Right hindlimb (tissue), 1 donor: ENCODE results near the gene ASB1.
"Not testable (repeated sequence)": the region's sequence is repeated elsewhere in the genome, so short reads cannot be mapped to it uniquely, and the experiment has no call there.

Experiments used
- DNase-seq: peaks from one replicate; pipeline ENCODE4 v3.0.0-alpha.2; 2018

Gene ASB1

DNA sequence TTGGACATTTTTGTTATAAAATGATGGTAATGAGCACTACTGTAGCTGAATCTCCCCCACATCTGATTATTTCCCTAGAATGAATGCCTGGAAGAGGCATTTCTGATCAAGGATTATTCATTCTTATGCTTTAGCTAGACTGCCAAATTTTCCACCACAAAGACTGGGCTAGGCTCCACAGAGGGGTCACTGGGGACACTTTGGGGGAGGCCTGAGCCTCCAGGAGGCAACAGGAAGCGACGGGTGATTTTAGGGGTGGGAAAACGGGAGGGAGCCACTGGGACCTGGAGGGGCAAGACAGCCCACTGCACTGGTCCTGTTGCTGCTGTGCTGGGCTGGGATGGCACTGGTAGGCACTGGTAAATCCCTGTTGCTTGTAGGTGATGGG is 2.4 kb upstream of the ASB1 start:
- peak; percentile 69 for DNase-seq

DNA sequence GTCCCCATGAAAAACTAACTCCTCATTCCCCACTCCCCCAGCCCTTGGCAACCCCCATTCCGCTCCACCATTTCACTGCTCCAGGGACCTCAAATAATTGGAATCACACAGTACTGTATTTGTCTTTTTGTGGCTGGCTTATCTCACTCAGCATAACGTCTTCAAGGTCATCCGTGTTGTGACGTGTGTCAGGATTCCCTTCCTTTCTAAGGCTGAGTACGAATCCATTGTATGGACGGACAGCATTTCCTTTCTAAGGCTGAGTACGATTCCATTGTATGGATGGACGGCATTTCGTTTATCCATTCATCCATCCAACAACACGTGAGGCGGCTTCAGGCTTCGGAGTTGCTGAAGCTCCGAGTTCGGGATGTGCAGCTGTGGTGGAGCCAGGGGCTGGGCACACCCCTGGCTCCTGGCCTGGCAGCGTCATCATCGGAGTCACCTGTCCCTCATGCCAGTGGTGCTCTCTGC is 1.2 kb upstream of the ASB1 start:
- no peak for DNase-seq

DNA sequence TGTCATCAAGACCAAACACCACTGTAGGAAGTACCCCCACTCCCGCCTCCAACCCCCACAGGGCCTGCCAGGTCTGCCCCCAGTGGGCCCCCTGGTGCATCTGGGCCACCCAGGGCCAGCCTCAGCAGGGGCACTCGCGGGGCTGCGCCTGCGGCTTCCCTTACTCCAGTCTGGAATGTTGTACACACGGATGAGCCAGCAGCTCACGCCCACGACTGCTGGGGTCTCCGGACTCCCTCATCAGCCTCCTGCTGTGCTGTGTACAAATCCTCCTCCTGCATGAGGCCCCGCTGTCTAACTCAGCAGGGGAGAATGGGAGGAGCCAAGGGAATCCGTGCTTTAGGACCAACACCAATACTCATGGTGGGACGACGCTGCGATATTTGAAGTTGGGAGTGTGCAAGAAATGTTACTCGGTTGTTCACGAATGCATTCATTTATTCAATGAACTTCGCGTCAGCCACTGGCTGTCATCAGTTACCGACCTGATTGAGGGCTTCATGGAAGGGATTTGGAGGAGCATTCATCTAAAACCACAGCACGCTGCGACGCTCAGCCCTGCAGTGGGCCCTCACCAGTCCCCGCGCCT is 654 bp upstream of the ASB1 start:
- peak; percentile 62 for DNase-seq

DNA sequence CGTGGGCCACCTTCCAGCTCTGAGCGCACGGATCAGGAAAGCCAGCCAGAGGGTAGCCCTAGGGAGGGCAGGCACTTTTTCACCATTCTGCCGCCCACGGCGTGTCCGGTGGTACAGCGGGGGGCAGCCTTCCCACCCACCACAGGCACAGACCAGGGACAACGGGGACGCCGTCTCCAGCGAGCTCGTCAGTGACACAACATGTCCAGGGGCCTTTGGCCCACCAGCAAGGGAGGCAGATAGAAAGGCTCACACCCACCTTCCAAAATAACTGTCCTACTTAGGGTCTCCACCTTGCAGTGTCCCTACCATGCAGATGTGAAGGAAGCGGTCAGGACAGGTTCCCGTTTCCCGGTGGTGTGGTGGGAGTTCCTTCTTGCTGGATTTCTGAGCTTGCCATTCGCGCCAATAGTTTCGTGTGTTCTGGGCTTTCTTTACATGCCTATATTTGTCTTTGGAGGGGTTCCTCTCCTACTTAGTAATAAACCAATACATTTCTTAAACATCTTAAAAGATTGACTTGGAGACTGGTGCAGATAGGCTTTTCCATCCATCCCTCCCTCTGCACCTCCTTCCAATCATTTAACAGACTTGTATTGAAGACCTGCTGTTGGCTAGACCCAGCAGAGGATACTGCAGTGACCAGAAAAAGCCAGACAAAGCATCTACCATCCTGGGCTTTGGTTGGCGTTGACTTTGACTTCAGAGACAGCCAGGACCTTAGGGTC is 872 bp downstream of the ASB1 start:
- no peak for DNase-seq

DNA sequence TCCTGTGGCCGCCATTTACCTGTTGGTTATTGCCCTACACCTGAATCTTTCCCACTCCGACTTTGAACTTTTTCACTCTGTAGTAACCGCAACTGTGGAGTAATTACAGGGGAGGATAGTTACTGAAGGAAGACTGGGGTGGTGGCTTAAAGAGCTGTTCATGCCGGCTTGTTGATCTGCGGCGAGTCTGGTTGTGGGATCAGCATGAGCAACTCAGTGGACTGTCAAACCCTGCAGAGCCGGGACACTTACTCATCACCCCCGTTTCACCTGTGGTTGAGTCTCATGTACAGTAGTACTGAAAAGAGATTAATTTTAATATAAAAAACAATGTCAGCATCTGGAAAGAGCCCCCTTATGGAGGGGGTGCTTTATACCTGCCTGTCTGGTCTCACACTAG is 2.1 kb downstream of the ASB1 start:
- DNase-seq = no peak

DNA sequence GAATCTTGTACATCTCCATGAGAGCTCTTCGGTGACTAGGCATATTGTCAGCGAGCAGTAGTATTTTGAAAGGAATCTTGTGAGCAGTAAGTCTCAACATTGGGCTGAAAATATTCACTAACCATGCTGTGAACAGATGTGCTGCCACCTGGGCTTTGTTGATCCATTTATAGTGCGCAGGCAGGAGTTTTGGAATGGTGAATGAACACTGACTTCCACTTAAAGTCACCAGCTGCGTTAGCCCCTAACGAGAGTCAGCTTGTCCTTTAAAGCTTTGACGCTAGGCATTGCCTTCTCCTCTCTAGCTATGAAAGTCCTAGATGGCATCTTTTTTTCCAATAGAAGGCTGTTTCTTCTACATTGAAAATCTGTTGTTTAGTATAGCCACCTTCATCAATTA is 4.1 kb downstream of the ASB1 start:
- no peak for DNase-seq

DNA sequence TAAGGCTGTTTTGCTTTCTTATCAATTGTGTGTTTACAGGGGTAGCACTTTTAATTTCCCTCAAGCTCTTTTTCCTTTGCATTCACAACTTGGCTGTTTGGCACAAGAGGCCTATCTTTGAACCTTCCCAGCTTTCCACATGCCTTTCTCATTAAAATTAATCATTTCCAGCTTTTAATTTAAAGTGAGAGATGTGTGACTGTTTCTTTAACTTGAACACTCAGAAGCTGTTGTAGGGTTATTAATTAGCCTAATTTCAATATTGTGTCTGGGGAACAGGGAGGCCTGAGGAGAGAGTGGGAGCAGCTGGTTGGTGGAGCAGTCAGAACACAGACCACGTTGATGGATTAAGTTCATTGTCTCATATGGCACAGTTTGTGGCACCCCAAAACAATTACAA is 4.7 kb downstream of the ASB1 start:
- no peak for DNase-seq

DNA sequence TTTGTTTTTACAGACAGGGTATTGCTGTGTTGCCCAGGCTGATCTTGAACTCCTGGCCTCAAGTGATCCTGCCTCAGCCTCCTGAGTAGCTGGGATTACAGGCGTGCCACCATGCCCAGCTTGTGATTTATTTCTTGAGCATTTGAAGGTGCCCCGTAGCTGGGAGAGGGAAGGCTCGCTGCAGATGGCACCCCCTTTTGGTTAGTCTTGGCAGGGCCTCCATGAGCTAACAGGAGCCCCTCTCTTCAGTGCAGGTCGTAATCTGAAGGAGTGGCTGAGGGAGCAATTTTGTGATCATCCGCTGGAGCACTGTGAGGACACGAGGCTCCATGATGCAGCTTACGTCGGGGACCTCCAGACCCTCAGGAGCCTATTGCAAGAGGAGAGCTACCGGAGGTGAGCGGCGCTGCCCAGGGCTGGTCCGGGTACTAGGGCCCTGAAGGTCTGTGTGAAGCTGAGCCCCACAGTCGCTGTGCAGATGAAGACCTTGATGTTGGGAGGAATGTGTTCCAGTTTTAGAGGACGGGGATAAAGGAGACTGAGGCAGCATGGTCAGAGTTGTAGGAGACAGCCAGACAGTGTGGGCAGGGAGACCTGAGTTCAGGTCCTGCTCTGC is 6.7 kb downstream of the ASB1 start:
- DNase-seq = no peak

DNA sequence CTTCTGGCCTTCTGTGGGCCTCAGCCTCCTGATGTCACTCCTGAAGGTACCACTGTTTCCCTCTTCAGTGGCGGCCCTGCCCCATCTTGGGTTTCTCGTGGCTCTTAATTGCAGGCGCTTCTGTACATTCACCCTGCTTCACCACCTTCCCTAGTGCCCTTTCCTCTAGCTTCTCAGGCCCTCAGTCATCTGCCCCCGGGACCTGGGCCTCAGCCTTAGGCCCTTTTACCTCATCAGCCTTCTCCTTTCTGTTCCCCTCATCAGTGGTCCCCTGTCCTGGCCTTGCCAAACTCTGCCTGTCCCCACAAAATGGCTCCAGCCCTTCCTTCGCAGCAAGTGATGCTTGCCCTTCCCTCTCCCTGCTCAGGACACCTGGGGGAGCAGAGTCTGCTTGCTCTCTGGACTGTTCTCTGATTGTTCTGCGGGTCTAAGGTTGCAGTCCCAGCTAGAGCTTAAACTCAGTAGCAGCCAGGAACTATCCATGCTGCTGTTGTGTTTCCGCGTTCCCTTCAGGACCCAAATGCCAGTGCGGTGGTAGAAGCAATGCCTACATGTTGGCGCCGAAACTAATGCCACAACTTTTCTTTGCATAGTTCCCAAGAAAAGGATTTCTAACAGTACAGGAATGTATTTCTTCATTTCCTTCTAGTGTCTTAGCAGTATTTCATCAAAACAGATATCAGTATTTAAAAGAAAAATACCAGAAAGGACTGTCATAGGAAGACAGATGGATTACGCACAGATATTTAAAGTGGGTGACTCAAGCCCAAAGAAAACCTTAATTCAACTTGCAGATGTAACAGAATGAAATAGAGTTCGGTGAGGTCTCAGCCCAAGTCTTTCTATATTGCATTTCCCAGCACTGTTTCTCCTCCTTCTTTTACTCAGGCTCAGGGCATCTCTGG is 7.5 kb downstream of the ASB1 start:
- no peak for DNase-seq

DNA sequence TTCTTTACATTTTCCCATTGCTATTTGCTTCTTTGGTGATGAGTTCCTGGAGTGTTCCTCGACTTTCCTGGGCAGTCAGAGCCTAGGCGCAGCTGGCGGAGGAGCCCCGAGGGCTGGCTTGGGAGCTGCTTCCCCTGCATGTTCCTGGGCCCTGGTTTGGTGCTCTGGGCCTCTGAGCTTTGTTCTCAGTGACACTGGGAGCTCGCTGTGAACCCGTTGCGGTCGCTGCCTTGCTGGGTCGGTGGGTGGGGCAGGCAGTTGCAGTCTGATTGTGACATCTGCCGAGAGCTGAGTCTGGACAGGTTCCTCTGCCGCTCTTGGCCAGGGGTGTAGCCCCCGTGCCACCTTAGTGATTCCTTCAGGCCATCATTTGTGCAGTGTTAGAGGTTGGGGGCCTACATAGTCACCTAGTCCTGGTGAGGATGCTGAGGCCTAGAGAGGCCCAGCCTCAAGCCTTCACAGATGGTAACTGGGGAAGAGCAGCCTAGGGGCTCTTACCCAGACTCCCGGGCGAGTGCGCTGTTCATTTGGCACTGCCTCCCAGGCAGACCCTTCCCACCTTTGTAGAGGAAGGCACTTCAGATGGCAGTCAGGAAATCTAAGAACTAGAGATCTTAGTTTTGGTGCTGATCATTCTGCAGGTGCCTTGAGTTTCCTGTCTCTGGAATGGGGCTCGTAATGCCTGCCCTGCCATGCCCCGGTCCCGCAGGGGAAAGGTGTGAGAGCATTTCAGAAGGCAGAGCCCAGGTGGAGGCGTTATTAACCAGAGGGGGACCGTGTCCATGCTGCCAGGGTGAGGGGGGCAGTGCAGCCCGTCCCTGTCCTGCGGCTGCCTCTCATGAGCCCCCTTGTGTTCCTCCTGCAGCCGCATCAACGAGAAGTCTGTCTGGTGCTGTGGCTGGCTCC is 8.4 kb downstream of the ASB1 start:
- DNase-seq = no peak

DNA sequence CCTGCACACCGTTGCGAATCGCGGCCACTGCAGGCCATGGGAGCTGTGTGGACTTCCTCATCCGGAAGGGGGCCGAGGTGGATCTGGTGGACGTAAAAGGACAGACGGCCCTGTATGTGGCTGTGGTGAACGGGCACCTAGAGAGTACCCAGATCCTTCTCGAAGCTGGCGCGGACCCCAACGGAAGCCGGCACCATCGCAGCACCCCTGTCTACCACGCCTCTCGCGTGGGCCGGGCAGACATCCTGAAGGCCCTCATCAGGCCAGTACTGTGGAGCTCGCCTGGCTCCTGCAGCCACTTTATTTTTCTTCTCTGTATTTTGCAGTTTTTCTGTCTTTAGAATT is 9.0 kb downstream of the ASB1 start:
- DNase-seq = no peak

DNA sequence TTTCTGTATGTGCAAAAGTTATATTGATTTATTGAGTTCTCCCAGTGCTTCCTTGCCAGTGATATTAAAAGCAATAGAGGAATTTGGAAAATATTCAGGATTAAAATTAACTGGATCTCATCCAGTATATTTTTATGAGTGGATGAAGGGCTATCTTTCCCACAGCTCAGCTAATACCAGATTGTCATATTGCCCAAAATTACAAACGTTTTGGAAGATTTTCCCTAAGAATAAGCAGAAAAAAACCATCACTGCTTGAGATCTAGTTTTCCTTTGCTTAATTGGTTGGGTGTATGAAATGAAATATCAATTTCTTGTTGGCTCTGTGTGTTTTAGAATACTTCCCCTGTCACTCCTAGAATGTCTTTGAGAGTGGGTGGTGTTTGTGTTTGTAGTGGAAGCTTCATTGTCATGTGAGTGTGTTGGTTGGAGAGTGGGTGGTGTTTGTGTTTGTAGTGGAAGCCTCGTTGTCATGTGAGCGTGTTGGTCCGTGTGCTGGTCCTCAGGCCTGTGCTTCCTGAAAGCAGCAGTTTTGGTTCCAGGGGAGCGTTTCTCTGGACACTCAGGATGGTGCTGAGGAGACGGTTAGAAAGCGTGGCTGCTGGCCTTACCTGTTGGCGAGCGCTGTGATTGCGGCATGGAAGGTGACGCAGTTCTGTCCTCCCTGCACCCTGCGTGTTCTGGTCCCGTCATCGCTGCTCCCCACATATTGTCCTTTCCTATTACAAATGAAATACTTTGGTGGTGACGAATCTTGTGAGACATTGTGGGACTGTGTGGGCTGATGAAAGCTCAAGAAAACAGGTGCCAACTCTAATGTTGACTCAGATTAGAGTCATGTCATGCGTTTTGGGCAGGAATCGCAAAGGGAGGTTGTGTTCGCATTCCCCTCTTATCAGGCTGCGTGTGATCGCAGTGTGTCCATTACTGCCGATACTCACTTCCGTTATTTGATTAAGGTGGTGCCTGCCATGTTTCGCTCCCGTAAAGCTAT is 12.4 kb downstream of the ASB1 start:
- no peak for DNase-seq

DNA sequence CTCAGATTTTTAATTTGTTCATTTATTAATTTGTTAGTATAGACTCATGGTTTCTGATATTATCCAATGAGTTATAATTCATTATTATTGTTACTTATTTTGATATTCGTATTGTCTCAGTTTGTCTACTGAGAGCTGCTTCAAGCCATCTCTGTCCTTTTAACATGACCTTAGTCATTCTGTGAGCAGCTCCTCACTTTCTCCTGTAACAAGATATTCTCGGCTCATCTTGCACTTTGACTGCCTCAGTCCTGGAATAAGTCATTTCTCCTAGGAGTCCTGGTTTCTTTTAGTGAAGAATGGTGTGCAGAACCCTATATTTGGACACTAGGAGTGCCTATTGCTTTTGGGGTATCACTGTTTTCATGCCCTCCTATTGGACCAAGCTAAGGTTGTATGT is 13.2 kb downstream of the ASB1 start:
- DNase-seq = no peak

DNA sequence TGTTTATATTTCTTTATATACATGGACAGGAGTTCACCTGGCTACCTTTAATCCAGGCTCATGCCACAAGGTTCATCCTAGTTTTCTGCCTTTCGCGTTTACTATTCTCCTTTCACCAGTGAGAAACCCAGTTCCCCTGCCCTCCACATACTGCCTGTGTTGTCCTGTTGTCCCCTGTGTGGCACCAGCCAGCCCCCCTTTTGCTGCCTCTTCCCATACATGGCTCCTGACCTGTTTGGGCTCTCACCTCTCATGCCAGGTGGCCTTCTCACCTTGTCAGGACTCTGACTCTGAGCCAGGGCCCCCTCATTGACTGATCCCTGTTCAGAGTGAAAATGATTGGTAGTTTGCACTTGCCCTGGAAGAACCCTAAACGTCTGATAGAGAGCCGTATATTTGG is 13.6 kb downstream of the ASB1 start:
- DNase-seq = no peak

DNA sequence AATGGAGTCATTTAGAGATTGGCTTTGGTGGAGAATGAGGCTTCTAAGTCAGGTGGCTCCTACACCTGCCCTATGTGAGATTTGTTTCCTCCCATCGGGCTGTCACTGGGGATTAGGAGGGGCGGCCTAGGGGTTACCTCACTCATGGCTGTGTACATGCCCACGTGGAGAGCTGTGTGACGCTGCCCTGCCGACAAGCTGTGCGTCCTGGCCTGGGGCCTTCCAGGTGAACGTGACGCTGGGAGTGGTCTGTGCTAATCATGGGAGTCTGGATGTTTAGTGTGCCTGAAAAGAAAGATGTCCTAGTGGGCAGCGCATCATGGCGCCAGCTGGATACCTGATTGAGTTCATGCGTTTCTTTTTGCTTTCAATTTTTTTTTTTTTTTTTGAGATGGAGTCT is 14.0 kb downstream of the ASB1 start:
- no peak for DNase-seq

DNA sequence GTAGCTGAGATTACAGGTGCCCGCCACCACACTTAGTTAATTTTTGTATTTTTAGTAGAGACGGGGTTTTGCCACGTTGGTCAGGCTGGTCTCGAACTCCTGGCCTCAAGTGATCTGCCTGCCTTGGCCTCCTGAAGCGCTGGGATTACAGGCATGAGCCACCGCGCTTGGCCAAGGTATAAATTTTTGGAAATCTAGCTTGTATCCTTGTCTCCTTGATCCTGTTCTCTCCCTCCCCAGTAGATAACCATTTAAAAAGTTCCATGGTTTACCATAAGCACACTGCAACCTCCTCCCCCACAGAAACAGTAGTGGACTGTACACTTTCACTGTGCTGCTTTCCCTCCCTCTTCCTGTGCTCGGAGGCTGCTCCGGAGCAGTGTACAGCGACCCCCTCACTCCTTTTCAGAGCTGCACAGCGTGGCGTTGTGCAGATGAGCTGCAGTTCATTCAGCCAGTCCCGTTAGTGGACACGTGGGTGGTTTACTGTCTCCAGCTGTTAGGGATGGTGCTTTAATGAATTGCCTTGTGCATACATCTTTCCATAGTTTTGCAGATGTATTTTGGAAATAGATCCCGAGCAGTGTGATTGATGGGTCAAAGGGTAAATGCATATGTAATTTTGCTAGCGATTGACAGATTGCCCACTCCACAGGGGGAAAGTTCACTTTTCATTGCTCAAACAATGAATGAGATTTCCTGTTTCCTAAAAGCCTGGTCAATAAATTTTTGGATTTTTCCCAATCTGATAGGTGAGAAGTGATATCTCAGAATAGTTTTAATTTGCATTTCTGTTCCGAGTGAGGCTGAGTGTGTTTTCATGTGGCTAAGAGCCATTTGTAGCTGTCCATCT is 14.8 kb downstream of the ASB1 start:
- DNase-seq = no peak

DNA sequence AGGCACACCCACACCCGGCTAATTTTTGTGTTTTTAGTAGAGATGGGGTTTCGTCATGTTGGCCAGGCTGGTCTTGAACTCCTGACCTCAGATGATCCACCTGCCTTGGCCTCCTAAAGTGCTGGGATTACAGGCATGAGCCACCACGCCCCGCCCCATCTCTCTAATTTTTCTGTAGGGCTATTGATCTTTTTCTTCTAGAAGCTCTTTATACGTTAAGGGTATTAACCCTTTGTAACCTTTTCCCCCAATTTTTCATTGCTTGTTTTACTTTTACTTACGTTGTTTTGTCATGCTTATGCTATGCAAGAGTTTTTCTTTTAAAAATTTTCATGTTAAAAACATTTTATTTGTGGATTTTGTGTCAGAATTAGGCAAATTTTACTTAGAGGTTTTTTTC is 15.5 kb downstream of the ASB1 start:
- DNase-seq = not testable (repeated sequence)

DNA sequence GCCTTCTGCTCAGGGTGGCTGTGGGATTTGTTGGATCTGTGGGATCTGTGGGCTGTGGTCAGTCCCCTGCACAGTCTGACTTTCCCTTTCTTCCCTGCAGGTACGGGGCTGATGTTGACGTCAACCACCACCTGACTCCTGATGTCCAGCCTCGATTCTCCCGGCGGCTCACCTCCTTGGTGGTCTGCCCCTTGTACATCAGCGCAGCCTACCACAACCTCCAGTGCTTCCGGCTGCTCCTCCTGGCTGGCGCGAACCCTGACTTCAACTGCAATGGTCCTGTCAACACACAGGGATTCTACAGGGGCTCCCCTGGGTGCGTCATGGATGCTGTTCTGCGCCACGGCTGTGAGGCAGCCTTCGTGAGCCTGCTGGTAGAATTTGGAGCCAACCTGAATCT is 17.5 kb downstream of the ASB1 start:
- no peak for DNase-seq

DNA sequence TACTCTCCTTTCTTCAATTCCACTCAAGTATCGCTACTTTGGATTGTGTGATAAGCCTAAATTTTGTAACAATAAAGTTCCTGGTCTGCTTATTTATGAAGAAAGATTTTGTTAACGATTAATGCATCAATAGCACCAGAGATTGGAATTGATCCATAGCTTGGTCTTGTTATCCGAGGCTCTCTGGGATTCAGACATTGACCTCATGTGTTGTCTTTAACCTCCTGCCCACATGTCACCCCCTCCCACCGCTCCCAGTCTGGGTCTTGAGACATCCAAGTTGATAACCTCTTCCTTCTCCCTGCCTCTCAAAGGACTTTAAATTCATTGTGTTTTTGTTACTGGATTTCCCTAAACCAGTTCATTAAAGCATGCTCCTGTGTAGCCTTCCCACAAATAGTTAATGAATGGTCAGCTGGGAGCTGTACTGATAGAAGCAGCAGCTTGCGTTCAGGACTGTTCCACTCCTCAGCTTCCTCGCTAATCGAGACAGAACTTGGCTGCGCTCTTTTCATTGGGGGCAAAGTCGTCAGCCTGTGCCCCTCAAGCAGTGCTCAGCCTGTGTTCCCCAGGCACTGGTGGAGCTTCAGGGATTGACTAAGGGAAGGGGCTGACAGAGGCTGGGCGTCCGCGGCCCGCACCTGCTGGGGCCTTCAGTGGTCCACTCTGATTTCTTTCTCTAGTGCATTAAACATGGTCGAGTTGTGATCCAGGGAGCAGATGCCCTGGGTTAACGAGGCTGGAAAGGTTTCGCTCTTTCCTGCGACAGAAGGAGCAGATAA is 18.9 kb downstream of the ASB1 start:
- DNase-seq = no peak
